MM.1S (cell line): ENCODE results near the gene CDH1.

ENCODE experiments used
- DNase-seq: peaks from one replicate; pipeline ENCODE4 v3.0.0-alpha.2; 2015
- H2AFZ ChIP-seq: fragments of 300-600 bp; sonication (generic); 2 replicates; pipeline ENCODE4 v1.6.0; 2016; ENCODE audit warnings: antibody characterized with exemption, low read length
- H3F3A ChIP-seq: fragments of 300-600 bp; sonication (generic); 2 replicates; pipeline ENCODE4 v1.6.1; 2016; ENCODE audit warnings: mild to moderate bottlenecking, antibody characterized with exemption, low read length, moderate library complexity, mixed read lengths; ENCODE audit not compliant: insufficient read depth
- H3K27ac ChIP-seq: fragments of 300-600 bp; sonication (generic); 2 replicates; pipeline ENCODE4 v1.5.1; 2016; ENCODE audit warnings: mild to moderate bottlenecking, low read length
- H3K27me3 ChIP-seq: fragments of 300-600 bp; sonication (generic); replicated peaks from 2 replicates; pipeline ENCODE4 v1.6.0; 2016; ENCODE audit warnings: low read length; ENCODE audit not compliant: insufficient read depth
- H3K36me3 ChIP-seq: fragments of 300-600 bp; sonication (generic); replicated peaks from 2 replicates; pipeline ENCODE4 v1.6.1; 2016; ENCODE audit warnings: mild to moderate bottlenecking, low read length, mixed read lengths; ENCODE audit not compliant: insufficient read depth
- H3K4me1 ChIP-seq: fragments of 300-600 bp; sonication (generic); 2 replicates; pipeline ENCODE4 v1.6.1; 2016; ENCODE audit warnings: low read length, mixed read lengths
- H3K4me2 ChIP-seq: fragments of 300-600 bp; sonication (generic); 2 replicates; pipeline ENCODE4 v1.6.0; 2016; ENCODE audit warnings: low read depth, low read length
- H3K4me3 ChIP-seq: fragments of 300-600 bp; sonication (generic); 2 replicates; pipeline ENCODE4 v1.5.1; 2016; ENCODE audit warnings: low read length, mixed read lengths
- H3K79me2 ChIP-seq: fragments of 300-600 bp; sonication (generic); 2 replicates; pipeline ENCODE4 v1.6.1; 2016; ENCODE audit warnings: mixed run types, low read length, mixed read lengths
- H3K9ac ChIP-seq: fragments of 300-600 bp; sonication (generic); 2 replicates; pipeline ENCODE4 v1.6.1; 2016; ENCODE audit warnings: low read length, mixed read lengths
- H3K9me2 ChIP-seq: fragments of 300-600 bp; sonication (generic); replicated peaks from 2 replicates; pipeline ENCODE4 v1.6.1; 2016; ENCODE audit warnings: mild to moderate bottlenecking, low read length, mixed read lengths; ENCODE audit not compliant: insufficient read depth
- H3K9me3 ChIP-seq: fragments of 300-600 bp; sonication (generic); replicated peaks from 2 replicates; pipeline ENCODE4 v1.6.1; 2016; ENCODE audit warnings: mild to moderate bottlenecking, low read length, mixed read lengths; ENCODE audit not compliant: insufficient read depth
- H4K20me1 ChIP-seq: fragments of 300-600 bp; sonication (generic); 2 replicates; pipeline ENCODE4 v1.6.1; 2016; ENCODE audit warnings: mild to moderate bottlenecking, low read length, moderate library complexity, mixed read lengths; ENCODE audit not compliant: insufficient read depth
- EZH2 ChIP-seq: fragments of 300-600 bp; sonication (generic); optimal IDR thresholded peaks from 2 replicates; pipeline ENCODE3; 2017; ENCODE audit warnings: low read depth, mild to moderate bottlenecking, antibody characterized with exemption, low read length, mixed read lengths
- EZH2phosphoT487 ChIP-seq: fragments of 300-600 bp; sonication (generic); IDR thresholded peaks from 2 replicates; pipeline ENCODE4 v1.6.1; 2018; ENCODE audit warnings: antibody characterized with exemption, low read length
- TF ChIP-seq, protein P1 (sequence below): fragments of 300-600 bp; sonication (generic); IDR thresholded peaks from 2 replicates; pipeline ENCODE4 v1.5.1; 2016; ENCODE audit warnings: antibody characterized with exemption, low read length, mixed read lengths

CDH1 gene

DNA sequence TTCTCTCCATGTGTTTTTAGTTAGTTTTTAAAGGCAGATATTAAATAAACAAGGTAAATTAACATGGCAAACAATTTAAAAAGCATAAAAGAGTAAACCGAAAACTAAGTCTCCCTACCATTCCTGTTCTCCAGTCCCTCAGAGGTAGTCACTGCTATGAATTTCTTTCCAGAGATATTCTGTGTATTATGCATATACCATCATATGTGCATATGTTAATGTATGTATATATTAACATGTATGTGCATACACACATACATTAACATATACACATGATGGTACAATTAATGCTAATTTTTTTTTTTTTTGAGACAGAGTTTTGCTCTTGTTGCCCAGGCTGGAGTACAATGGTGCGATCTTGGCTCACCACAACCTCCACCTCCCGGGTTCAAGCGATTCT is 138.8 kb downstream of the CDH1 start:
- Histone ChIP-seq H3K4me3 (no peak overlapping the region), H2AFZ (no peak overlapping the region), H3F3A (no peaks in the 10 kb centered on the region), H3K36me3 (no peaks in the 10 kb centered on the region), H3K9me3 (no peaks in the 10 kb centered on the region), H3K4me1 (no peaks in the 10 kb centered on the region), H3K27me3 (no peaks in the 10 kb centered on the region), H3K9me2 (no peaks in the 10 kb centered on the region), H3K79me2 (no peaks in the 10 kb centered on the region), H3K9ac (no peak overlapping the region), H3K27ac (no peak overlapping the region), H4K20me1 (no peaks in the 10 kb centered on the region), H3K4me2 (no peak overlapping the region)
- TF ChIP-seq, protein P1, sequence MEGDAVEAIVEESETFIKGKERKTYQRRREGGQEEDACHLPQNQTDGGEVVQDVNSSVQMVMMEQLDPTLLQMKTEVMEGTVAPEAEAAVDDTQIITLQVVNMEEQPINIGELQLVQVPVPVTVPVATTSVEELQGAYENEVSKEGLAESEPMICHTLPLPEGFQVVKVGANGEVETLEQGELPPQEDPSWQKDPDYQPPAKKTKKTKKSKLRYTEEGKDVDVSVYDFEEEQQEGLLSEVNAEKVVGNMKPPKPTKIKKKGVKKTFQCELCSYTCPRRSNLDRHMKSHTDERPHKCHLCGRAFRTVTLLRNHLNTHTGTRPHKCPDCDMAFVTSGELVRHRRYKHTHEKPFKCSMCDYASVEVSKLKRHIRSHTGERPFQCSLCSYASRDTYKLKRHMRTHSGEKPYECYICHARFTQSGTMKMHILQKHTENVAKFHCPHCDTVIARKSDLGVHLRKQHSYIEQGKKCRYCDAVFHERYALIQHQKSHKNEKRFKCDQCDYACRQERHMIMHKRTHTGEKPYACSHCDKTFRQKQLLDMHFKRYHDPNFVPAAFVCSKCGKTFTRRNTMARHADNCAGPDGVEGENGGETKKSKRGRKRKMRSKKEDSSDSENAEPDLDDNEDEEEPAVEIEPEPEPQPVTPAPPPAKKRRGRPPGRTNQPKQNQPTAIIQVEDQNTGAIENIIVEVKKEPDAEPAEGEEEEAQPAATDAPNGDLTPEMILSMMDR, result no peak
- TF ChIP-seq EZH2phosphoT487, result no peak
- TF ChIP-seq EZH2, result no peak
- DNase-seq, result no peak

DNA sequence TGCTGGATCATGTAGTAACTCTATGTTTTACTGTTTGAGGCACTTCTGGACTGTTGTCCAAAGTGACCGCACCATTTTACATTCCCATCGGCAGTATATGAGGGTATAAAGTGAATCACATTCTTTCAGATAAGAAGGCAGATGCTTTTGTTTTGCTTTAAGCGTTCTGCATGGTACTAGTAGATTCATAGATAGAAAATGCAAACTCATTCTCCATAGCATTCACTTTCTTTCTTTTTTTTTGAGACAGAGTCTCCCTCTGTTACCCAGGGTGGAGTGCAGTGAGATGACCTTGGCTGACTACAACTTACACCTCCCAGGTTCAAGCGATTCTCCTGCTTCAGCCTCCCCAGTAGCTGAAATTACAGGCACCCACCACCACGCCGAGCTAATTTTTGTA is 146.6 kb downstream of the CDH1 start:
- TF ChIP-seq EZH2phosphoT487 (no peak), EZH2 (no peak)
- TF ChIP-seq, protein P1, result no peak
- H3K4me2 ChIP-seq, result no peak overlapping the region
- no peaks in the 10 kb centered on the region for H3K9me2 ChIP-seq
- H3K79me2 ChIP-seq, result no peaks in the 10 kb centered on the region
- no peaks in the 10 kb centered on the region for H3K4me1 ChIP-seq
- no peaks in the 10 kb centered on the region for H3F3A ChIP-seq
- H3K27ac ChIP-seq, result no peak overlapping the region
- no peak overlapping the region for H3K9ac ChIP-seq
- H3K27me3 ChIP-seq, result no peaks in the 10 kb centered on the region
- H3K4me3 ChIP-seq, result no peak overlapping the region
- no peak overlapping the region for H2AFZ ChIP-seq
- no peaks in the 10 kb centered on the region for H4K20me1 ChIP-seq
- no peaks in the 10 kb centered on the region for H3K9me3 ChIP-seq
- DNase-seq, result no peak
- H3K36me3 ChIP-seq, result no peaks in the 10 kb centered on the region

DNA sequence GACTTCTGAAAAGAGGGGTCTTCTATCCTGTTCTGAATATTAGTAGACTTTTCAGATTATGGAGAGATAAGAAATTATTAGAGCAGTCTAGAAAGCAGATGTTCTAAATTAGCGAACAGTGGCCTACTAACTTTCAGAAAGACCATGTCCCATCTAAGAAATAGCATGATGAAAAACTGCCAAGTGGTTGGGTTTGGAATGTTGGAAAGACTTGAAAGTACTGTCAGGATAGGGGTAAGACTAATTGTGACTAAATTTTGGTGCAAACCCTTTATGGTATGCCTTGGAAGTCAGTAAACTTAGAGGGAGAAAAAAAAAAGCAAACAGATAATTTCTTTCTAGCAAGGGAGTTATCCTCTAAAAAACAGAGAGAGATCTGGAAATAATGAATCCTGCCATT is 147.3 kb downstream of the CDH1 start:
- no peak overlapping the region for H3K4me3 ChIP-seq
- no peaks in the 10 kb centered on the region for H3F3A ChIP-seq
- no peaks in the 10 kb centered on the region for H3K79me2 ChIP-seq
- no peaks in the 10 kb centered on the region for H3K4me1 ChIP-seq
- TF ChIP-seq EZH2phosphoT487 (no peak), EZH2 (no peak)
- TF ChIP-seq, protein P1, result no peak
- H3K9me3 ChIP-seq, result no peaks in the 10 kb centered on the region
- H3K36me3 ChIP-seq, result no peaks in the 10 kb centered on the region
- no peaks in the 10 kb centered on the region for H3K27me3 ChIP-seq
- H3K4me2 ChIP-seq, result no peak overlapping the region
- no peaks in the 10 kb centered on the region for H4K20me1 ChIP-seq
- H2AFZ ChIP-seq, result no peak overlapping the region
- no peaks in the 10 kb centered on the region for H3K9me2 ChIP-seq
- H3K9ac ChIP-seq, result no peak overlapping the region
- DNase-seq, result no peak
- H3K27ac ChIP-seq, result no peak overlapping the region
